Lung microvascular endothelial cell (primary cell): Measurements from ENCODE around the gene EMB. TPM values are rescaled to one million over a fixed set of nuclear protein-coding genes. Genes with fewer than 3 reads are reported as not detected.

ENCODE experiments used
- total RNA-seq: library from RNA; depleted of rRNA; stranded (reverse); fragments of >200 nt; gene quantifications from 2 replicates; pipeline ENCODE4 v1.2.1, GENCODE V29; 2014

Gene EMB
- total RNA-seq, 1 donor from 2014 or later, result under 0.01 TPM

Other genes with a start within 250 kb of the EMB start
- 0.22 and 0.99 TPM in 2 replicates for gene PARP8, start 225.3 kb upstream of the EMB start, total RNA-seq